Measurements from ENCODE around the gene GRID2.

DNA sequence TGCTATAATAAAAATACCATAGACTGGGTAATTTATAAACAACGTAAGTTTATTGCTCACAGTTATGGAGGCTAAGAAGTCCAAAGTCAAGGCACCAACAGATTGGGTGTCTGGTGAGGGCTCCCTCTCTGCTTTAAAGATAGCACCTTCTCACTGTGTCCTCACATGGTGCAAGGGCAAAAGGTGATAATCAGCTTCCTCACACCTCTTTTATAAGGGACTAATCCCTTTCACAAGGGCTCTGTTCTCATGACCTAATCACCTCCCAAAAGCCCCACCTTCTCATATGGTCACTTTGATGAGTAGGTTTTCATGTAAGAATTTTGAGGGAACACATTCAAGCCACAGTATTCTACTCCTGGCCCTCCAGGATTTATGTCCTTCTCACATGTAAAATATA lies 883.1 kb downstream of the GRID2 start:
- TF ChIP-seq POLR2A (IDR thresholded peaks at IDR 0.05; ENCODE audit: low read length) (no peak), GATA1 (IDR thresholded peaks at IDR 0.05; ENCODE audit: low read depth, low read length) (no peak)

Measured in erythroblast (primary cell).